H1 (cell line): ENCODE results near the gene WASF3. TPM values are rescaled to one million over a fixed set of nuclear protein-coding genes. Genes with fewer than 3 reads are reported as not detected.

Source experiments
- CEBPB ChIP-seq: IDR thresholded peaks from 2 replicates; pipeline ENCODE4 v1.6.1; 2012; ENCODE audit warnings: low read depth, low read length
- CREB1 ChIP-seq: IDR thresholded peaks from 2 replicates; pipeline ENCODE4 v1.6.1; 2012; ENCODE audit warnings: inconsistent platforms
- SP1 ChIP-seq: IDR thresholded peaks from 2 replicates; pipeline ENCODE4 v1.6.1; 2011; ENCODE audit warnings: low read depth, low read length
- SP2 ChIP-seq: IDR thresholded peaks from 2 replicates; pipeline ENCODE4 v1.6.1; 2012; ENCODE audit warnings: mild to moderate bottlenecking, low read length, inconsistent platforms
- polyA plus RNA-seq, 7 experiments: library from polyadenylated mRNA; depleted of rRNA in 3 of 7; stranded (reverse) in 5 of 7; unstranded in 2 of 7; fragments of >200 nt in 5 of 7; fragments of 200-250 nt in 2 of 7; gene quantifications; 1 replicate in 5 of 7; 2 replicates in 1 of 7; 4 replicates in 1 of 7; pipeline versions ENCODE4 v1.2.1 to v1.2.3, GENCODE V29; 2011 to 2013; ENCODE audit warnings: missing spikeins in 2 of 7, mixed read lengths in 2 of 7
- total RNA-seq: library from RNA; stranded (reverse); fragmentation: NEBNext Ultra II Directional; extraction: Animal tissue kit (Norgen Biotek cat#: 25700); gene quantifications from 2 replicates; pipeline ENCODE4 v1.2.1, GENCODE V29; 2021

The WASF3 gene
- total and polyA plus RNA-seq, 2 of the 8 experiments (the other 6 are each of a cell fraction or from before 2014, with no cell fraction given), result 18.7 to 39.8 TPM

GRCh38 chr13:26540334-26540733 lies 17.1 kb upstream of the WASF3 start (continued):
- no peak for TF ChIP-seq SP1
- no peak for TF ChIP-seq CEBPB
- TF ChIP-seq SP2, result no peak
- no peak for TF ChIP-seq CREB1
